SU-DHL-6 (cell line): ENCODE results near the gene LCP1.

Experiments used
- CTCF ChIP-seq: fragments of 200-600 bp; sonication (generic); IDR thresholded peaks from one replicate; pipeline ENCODE4 v1.5.1; 2017; ENCODE audit warnings: antibody characterized with exemption, mild to moderate bottlenecking, low read length, moderate library complexity; ENCODE audit not compliant: insufficient read depth, poor library complexity, severe bottlenecking
- EZH2phosphoT487 ChIP-seq: fragments of 200-600 bp; sonication (generic), shearing (Covaris generic); conservative IDR thresholded peaks from 2 replicates; pipeline ENCODE4 v1.6.1; 2018; ENCODE audit warnings: mild to moderate bottlenecking, antibody characterized with exemption, low read length, moderate library complexity, mixed read lengths

GRCh38 chr13:46136688-46137087, 45.3 kb downstream of the LCP1 start:
- TF ChIP-seq CTCF (no peak), EZH2phosphoT487 (no peak)
